Fibroblast of mammary gland (primary cell): ENCODE data around the gene TP73.
"Not testable (repeated sequence)": the region's sequence is repeated elsewhere in the genome, so short reads cannot be mapped to it uniquely, and the experiment has no call there.

Experiments
- DNase-seq: peaks from one replicate; pipeline ENCODE4 v3.0.0-alpha.2; 2010; ENCODE audit warnings: low read depth
- H3K4me3 ChIP-seq: 2 replicates; pipeline ENCODE4 v1.5.1; 2011; ENCODE audit warnings: low read depth, mild to moderate bottlenecking, low read length, moderate library complexity; ENCODE audit not compliant: control insufficient read depth
- CTCF ChIP-seq: conservative IDR thresholded peaks from 2 replicates; pipeline ENCODE4 v1.5.1; 2011; ENCODE audit warnings: low read depth, low read length, inconsistent platforms; ENCODE audit not compliant: control insufficient read depth, insufficient read depth

The TP73 gene

GRCh38 chr1:3717715-3718601, 65.6 kb downstream of the TP73 start:
- no peak overlapping the region for H3K4me3 ChIP-seq
- no peak for TF ChIP-seq CTCF
- no peak for DNase-seq

- no peak for DNase-seq
- no peak for TF ChIP-seq CTCF
- H3K4me3 ChIP-seq: no peak overlapping the region
Observed at GRCh38 chr1:3718764-3719163, 66.4 kb downstream of the TP73 start.

GRCh38 chr1:3721955-3722465, 69.7 kb downstream of the TP73 start:
- TF ChIP-seq CTCF: no peak
- no peak for DNase-seq
- no peak overlapping the region for H3K4me3 ChIP-seq

GRCh38 chr1:3722846-3723245, 70.5 kb downstream of the TP73 start:
- H3K4me3 ChIP-seq: no peak overlapping the region
- TF ChIP-seq CTCF: no peak
- DNase-seq: no peak

GRCh38 chr1:3724416-3725030, 72.2 kb downstream of the TP73 start:
- peak; percentile 57 for DNase-seq
- not testable (repeated sequence) for H3K4me3 ChIP-seq
- peak; percentile 94 for TF ChIP-seq CTCF

GRCh38 chr1:3725366-3725765, 73.0 kb downstream of the TP73 start:
- no peak for TF ChIP-seq CTCF
- no peak overlapping the region for H3K4me3 ChIP-seq
- no peak for DNase-seq
